GM12801 (cell line): ENCODE results near the gene VTI1A.

ENCODE experiments used
- TF ChIP-seq, protein P1 (sequence below): IDR thresholded peaks from one replicate; pipeline ENCODE4 v1.5.1; 2011; ENCODE audit warnings: control low read depth; ENCODE audit not compliant: insufficient read length; ENCODE audit errors: extremely low read depth

Gene VTI1A

DNA sequence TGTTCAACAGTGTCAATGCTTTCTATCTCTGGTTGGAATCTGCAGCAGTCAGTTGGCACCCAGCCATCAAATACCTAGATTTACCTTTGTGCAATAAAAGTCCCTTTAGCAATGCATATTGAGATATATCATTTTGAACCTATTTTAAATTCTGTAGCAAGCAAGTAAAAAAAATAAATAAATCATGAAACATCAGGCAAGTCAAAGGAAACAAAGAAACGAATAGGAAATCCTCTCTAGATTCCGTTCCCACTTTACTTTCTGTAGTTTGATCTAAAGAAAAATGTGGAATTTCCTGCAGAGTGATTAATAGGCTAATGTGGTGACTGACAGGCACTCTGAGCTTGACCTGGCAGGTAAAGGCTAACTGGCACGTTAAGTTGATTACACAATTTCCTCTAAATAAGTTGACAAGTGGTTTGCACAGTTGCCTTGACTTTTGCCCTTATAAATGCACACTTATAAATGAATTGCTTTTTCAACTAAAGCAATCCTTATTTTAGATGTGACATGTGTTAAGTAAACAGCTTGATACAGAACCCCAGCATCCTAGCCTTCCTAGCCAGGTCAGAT lies 294.9 kb downstream of the VTI1A start:
- TF ChIP-seq, protein P1, sequence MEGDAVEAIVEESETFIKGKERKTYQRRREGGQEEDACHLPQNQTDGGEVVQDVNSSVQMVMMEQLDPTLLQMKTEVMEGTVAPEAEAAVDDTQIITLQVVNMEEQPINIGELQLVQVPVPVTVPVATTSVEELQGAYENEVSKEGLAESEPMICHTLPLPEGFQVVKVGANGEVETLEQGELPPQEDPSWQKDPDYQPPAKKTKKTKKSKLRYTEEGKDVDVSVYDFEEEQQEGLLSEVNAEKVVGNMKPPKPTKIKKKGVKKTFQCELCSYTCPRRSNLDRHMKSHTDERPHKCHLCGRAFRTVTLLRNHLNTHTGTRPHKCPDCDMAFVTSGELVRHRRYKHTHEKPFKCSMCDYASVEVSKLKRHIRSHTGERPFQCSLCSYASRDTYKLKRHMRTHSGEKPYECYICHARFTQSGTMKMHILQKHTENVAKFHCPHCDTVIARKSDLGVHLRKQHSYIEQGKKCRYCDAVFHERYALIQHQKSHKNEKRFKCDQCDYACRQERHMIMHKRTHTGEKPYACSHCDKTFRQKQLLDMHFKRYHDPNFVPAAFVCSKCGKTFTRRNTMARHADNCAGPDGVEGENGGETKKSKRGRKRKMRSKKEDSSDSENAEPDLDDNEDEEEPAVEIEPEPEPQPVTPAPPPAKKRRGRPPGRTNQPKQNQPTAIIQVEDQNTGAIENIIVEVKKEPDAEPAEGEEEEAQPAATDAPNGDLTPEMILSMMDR, result no peak

DNA sequence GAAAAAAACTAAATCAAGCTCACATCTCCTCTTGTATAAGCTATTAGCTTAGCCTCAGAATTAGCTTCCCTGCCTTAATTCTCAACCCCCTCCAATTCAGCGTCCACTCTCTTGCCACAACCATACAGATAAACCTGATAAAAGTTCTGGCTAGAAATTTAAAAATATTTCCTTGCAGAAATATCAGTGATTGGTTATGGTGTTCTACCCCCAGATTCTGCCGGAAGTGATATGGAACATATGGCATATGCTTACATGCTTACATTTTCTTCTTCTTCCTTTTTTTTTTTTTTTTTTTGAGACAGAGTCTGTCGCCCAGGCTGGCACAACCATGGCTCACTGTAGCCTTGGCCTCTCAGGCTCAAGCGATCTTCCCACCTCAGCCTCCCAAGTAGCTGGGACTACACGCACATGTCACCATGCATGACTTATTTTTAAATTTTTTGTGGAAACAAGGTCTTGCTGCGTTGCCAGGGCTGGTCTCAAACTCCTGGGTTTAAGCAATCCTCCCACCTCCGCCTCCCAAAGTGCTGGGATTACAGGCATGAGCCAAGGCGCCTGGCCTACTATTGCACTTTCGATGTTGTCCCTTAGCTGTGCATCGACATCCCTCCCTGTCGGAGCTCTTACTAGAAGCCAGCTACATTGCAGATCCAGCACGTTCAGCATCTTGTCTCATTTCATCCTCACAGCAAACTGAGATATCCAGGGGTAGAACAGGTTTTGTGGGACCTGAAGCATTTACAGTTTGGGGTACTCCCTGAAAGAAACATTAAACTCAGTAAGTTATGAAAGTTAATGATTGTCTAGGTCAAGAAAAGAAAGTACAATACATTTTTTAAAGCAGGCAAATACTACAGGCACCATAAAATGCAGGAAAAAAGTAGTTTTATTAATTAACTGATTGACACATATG lies 297.4 kb downstream of the VTI1A start:
- TF ChIP-seq, protein P1, result no peak

DNA sequence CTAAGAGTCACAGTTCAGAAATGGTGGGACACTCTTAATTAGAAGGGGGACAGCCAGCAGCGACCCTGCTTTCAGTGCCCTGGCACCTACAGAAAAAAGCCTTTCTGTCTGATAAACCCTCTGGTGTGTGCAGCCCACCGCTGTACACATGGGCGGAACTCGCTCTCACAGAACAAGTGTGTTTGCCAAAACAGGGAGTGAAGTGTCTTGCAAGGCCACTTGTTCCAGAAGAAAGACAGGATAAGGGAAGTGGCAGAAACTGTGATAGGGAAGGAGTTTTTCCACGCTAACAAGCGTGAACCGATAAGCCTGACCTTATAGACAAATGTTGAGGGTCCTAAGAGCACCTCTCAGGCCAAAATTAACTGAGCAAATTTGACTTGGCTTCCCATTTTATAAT lies 299.3 kb downstream of the VTI1A start:
- TF ChIP-seq, protein P1, result no peak

DNA sequence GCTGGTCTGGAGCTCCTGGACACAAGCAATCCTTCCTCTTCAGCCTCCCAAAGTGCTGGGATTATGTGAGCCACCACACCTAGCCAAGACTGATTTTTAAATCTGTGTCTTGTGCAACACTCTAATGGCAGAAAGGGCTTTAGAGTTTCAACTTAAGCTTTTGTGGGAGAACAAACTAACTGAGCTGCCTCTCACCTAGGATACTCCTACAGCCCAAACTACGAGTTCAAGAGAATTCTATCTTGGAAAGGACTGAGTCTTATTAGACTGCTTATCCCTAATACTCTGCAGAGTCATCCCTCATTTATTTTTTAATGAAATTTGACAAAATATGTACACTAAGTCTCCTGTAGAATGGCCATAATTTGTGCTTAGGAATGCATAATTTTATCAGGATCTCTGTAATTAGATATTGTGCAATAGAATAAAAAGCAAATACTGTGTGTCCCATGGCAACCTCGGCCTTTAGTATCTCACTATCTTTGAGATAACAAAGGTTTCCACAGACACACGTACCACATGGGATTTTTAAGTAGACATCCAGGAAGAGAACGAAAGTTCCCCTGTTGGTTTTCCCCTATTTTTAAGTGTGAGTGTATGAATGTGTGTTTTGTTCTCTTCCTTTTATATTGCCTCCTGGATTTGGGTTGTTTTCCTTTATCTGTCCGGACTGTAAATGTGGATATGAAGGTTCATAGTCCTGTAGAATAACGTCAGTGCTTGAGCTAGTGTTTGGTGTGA lies 303.6 kb downstream of the VTI1A start:
- TF ChIP-seq, protein P1, result no peak

DNA sequence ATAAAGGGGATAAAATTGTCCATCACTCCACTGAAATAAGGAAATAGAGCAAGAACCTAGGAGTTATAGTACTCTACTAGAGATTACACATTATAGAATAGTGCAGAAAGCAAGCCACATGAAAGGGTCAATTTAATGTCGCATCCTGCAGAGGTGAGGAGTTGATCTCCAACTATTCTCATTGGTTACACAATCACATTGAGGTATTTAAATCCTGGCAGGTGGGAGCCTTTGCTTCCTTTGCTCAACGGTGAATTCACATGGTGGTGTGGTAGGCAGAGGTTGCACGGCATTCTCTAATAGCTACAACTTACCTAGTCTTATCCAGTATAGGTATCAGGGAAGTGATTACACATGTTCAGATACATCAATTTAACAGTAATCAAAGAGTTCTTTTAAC lies 304.6 kb downstream of the VTI1A start:
- TF ChIP-seq, protein P1, result no peak

DNA sequence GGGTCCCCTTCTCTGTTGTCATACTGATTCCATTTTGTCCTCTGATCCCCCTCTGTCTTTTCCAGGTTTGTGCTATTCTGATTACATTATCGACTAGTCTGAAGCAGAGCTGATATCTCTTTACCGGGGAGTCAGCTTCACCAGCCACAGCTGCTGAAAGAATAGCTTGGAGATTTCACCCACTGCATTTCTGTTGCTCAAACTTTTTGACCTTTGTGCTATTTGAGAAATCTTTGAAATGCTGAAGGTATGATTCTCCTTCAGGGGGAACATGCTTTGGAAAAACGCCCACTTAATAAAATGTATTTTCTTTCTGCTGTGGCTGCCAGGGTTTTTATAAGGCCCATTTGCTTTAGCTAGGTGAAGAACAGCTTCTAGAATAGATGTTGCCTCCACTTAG lies 305.3 kb downstream of the VTI1A start:
- TF ChIP-seq, protein P1, result no peak

DNA sequence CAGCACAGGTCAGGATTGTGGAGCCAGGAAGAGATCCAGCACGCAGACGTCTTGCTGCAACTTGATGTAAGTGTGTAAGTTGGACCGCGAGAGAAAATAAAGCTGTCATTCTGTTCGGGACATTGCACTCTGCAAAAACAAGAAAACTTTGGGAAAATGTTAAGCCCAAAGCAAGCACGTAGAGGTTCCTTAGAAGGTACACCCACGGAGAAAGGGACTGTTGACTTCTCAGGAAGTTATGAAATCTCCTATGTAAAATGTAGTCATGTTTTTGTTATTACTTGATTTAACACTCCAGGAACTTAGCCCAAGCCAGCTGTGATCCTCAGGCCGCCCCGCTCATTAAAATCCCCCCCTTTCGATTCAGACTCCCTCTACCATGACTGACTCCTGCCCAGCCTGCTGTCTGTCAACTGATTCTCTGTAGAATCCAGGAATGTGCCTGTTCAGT lies 307.0 kb downstream of the VTI1A start:
- TF ChIP-seq, protein P1, result no peak
